Suprapubic skin (tissue), 4 donors: Measurements from ENCODE around the gene BROX. TPM values are rescaled to one million over a fixed set of nuclear protein-coding genes. Genes with fewer than 3 reads are reported as not detected.
A peak's percentile ranks its signal among the peaks of the same experiment; 100 is the strongest.

Experiments used
- DNase-seq, 2 donors: peaks; one replicate each; pipeline ENCODE4 v3.0.0-alpha.2; 2019; ENCODE audit warnings: low spot score in 2 of 2
- H3K27ac ChIP-seq: fragments of 200-600 bp; sonication (generic); one replicate; pipeline ENCODE4 v1.5.1; 2019
- H3K27me3 ChIP-seq: fragments of 200-600 bp; sonication (generic); one replicate; pipeline ENCODE4 v1.5.1; 2019
- H3K36me3 ChIP-seq: fragments of 200-600 bp; sonication (generic); one replicate; pipeline ENCODE4 v1.5.1; 2019
- H3K4me1 ChIP-seq: fragments of 200-600 bp; sonication (generic); one replicate; pipeline ENCODE4 v1.5.1; 2019
- H3K4me3 ChIP-seq: fragments of 200-600 bp; sonication (generic); one replicate; pipeline ENCODE4 v1.5.1; 2019; ENCODE audit warnings: mild to moderate bottlenecking
- H3K9me3 ChIP-seq: fragments of 200-600 bp; sonication (generic); one replicate; pipeline ENCODE4 v1.5.1; 2019
- CTCF ChIP-seq, 2 donors: fragments of 200-600 bp in 1 of 2; fragments of 450-650 bp in 1 of 2; sonication (generic) in 1 of 2; IDR thresholded peaks; one replicate each; pipeline ENCODE4 v1.5.1; 2016 to 2019; ENCODE audit warnings: antibody characterized with exemption in 2 of 2, mild to moderate bottlenecking in 1 of 2, moderate library complexity in 1 of 2
- EP300 ChIP-seq: sonication (generic); formaldehyde crosslinking; IDR thresholded peaks from one replicate; pipeline ENCODE4 v1.6.1; 2017; ENCODE audit warnings: antibody characterized with exemption
- POLR2A ChIP-seq, 2 donors: fragments of 450-650 bp; IDR thresholded peaks; one replicate each; pipeline ENCODE4 v1.6.1; 2017; ENCODE audit warnings: antibody characterized with exemption in 2 of 2, mild to moderate bottlenecking in 2 of 2, moderate library complexity in 2 of 2
- POLR2AphosphoS5 ChIP-seq, 3 donors: sonication (generic); formaldehyde crosslinking; IDR thresholded peaks; one replicate each; pipeline ENCODE4 v1.6.1; 2017; ENCODE audit warnings: antibody characterized with exemption in 3 of 3
- WGBS: methylation state at CpG from one replicate; pipeline ENCODE4 v1.1.5; 2018; 5-methylcytosine and 5-hydroxymethylcytosine counted together
- total RNA-seq, 4 donors: library from RNA; depleted of rRNA; stranded (reverse); fragments of >200 nt; gene quantifications; one replicate each; pipeline ENCODE4 v1.1.0, GENCODE V29; 2016

The BROX gene
- total RNA-seq, 4 donors from 2014 or later: 41.8 to 57.8 (median 53.8) TPM

DNA sequence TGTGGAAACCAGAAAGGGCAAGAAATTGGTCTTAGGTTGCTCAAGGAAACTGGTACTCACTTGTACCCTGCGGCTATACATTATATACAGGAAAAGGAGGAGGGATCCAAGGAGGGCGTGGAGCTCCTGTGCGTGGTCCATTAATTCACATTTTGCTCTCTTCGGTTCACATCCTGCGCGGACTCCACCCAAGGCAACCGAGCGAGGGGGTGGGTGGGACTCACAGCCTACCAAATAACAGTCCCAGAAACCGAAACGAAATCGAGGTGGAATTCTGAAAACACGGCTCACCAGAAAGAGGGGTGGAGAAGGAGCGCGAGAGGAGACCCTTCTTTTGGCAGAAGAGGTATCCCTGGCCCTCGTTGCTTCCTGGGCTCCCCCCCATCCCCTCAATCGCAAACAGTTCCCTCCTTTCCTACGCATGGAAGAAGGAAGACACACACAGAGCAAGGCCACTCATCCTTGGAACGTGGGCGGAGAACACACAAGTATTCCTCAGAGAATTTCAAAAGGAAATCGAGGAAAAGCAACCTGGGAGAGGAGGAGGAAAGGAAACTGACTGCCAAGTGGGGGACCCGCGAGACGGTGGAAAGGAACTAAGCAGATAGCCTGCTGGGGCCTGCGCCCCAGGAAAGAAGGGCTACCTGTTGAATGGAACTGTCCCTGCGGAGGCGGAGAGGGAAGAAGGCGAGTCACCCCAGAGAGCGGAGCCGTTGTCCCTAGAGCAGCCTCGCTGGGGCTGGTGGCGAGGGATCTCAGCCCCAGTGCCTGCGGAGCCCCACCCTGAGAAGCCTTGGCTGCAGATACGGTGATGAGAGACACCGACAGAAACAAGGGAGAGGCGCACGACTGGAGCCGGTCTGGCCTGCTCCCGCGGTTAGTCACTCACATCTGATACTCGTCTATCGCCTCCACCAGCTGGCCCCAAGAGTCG, 778 bp upstream of the BROX start:
- no peaks in the 10 kb centered on the region for H3K9me3 ChIP-seq
- peaks cover 11% of the 10 kb centered on the region for H3K36me3 ChIP-seq
- peak in 1 of 2 donors; percentile 85 for DNase-seq
- peak overlapping the region; percentile 87 for H3K4me3 ChIP-seq
- H3K27ac ChIP-seq: peak overlapping the region; percentile 94
- TF ChIP-seq POLR2A (IDR thresholded peaks at IDR 0.05): no peak
- peak in 1 of 3 donors; percentile 24 for TF ChIP-seq POLR2AphosphoS5 (IDR thresholded peaks at IDR 0.05)
- under 1% methylated on average over 42 of the region's 42 CpGs for WGBS
- H3K4me1 ChIP-seq: peaks cover 23% of the 10 kb centered on the region
- no peaks in the 10 kb centered on the region for H3K27me3 ChIP-seq

GRCh38 chr1:222713091-222713961, 962 bp downstream of the BROX start:
- Histone ChIP-seq H3K27me3 (no peaks in the 10 kb centered on the region), H3K36me3 (peaks cover 28% of the 10 kb centered on the region), H3K4me1 (peaks cover 23% of the 10 kb centered on the region), H3K9me3 (no peaks in the 10 kb centered on the region), H3K27ac (peak overlapping the region; percentile 94), H3K4me3 (peak overlapping the region; percentile 87)
- under 1% methylated on average over 23 of the region's 39 CpGs for WGBS
- peak; percentile 96 for DNase-seq
- no peak for TF ChIP-seq EP300
- TF ChIP-seq POLR2AphosphoS5 (IDR thresholded peaks at IDR 0.05): peak in 2 of 3 donors; percentile 24 to 62
- TF ChIP-seq POLR2A (IDR thresholded peaks at IDR 0.05): peak in 1 of 2 donors; percentile 57
- no peak for TF ChIP-seq CTCF (IDR thresholded peaks at IDR 0.05)

GRCh38 chr1:222716393-222716792, 4.0 kb downstream of the BROX start:
- no peak for DNase-seq
- Histone ChIP-seq H3K27ac (no peak overlapping the region), H3K9me3 (no peaks in the 10 kb centered on the region), H3K36me3 (peaks cover 54% of the 10 kb centered on the region), H3K4me1 (peaks cover 13% of the 10 kb centered on the region), H3K27me3 (no peaks in the 10 kb centered on the region), H3K4me3 (no peak overlapping the region)
- TF ChIP-seq CTCF (IDR thresholded peaks at IDR 0.05) (no peak), POLR2A (IDR thresholded peaks at IDR 0.05) (no peak), EP300 (no peak)
- WGBS: 93% methylated on average over 2 of the region's 2 CpGs

DNA sequence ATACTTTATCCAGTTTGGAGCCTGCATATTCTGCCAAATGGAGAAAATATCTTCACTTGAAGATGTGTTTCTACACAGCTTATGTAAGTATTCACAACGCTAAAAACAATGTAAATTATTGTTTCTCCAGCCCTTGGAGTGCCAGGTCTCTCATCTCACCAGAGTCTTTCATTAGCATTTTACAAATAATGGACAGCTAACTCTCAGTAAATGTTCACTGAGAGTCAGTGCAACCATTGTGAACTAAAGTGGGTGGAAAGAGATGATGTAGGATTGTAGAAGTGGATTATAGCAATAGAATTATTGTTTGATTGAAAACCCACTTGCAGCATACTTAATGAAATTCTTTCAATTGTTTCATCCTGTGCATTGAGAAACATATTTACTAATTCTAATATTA, 16.4 kb downstream of the BROX start:
- Histone ChIP-seq H3K4me3 (no peak overlapping the region), H3K27me3 (no peaks in the 10 kb centered on the region), H3K9me3 (no peaks in the 10 kb centered on the region), H3K4me1 (no peaks in the 10 kb centered on the region), H3K27ac (no peak overlapping the region), H3K36me3 (peaks cover 100% of the 10 kb centered on the region)
- 79% methylated on average over 1 of the region's 1 CpG for WGBS
- no peak for TF ChIP-seq POLR2AphosphoS5 (IDR thresholded peaks at IDR 0.05)
- TF ChIP-seq CTCF (IDR thresholded peaks at IDR 0.05): no peak
- no peak for TF ChIP-seq POLR2A (IDR thresholded peaks at IDR 0.05)
- no peak for TF ChIP-seq EP300
- DNase-seq: no peak

- Histone ChIP-seq H3K4me1 (no peaks in the 10 kb centered on the region), H3K27me3 (no peaks in the 10 kb centered on the region), H3K9me3 (no peaks in the 10 kb centered on the region), H3K36me3 (peaks cover 97% of the 10 kb centered on the region), H3K4me3 (no peak overlapping the region), H3K27ac (no peak overlapping the region)
- 92% methylated on average over 1 of the region's 1 CpG for WGBS
- DNase-seq: no peak
- no peak for TF ChIP-seq CTCF (IDR thresholded peaks at IDR 0.05)
- TF ChIP-seq EP300: no peak
- TF ChIP-seq POLR2AphosphoS5 (IDR thresholded peaks at IDR 0.05): no peak
- no peak for TF ChIP-seq POLR2A (IDR thresholded peaks at IDR 0.05)
Measured at GRCh38 chr1:222730866-222731265, 18.5 kb downstream of the BROX start.
